OCI-LY3 (cell line): Measurements from ENCODE around the gene MAGI2.

Experiments
- EZH2phosphoT487 ChIP-seq: fragments of 200-600 bp; shearing (Covaris generic); IDR thresholded peaks from 2 replicates; pipeline ENCODE4 v1.6.1; 2018; ENCODE audit warnings: antibody characterized with exemption, mixed run types, low read depth
- TF ChIP-seq, protein P1 (sequence below): fragments of 200-600, 300-600 bp; sonication (generic); IDR thresholded peaks from 2 replicates; pipeline ENCODE4 v1.5.1; 2014; ENCODE audit warnings: antibody characterized with exemption, low read length, low read depth

DNA sequence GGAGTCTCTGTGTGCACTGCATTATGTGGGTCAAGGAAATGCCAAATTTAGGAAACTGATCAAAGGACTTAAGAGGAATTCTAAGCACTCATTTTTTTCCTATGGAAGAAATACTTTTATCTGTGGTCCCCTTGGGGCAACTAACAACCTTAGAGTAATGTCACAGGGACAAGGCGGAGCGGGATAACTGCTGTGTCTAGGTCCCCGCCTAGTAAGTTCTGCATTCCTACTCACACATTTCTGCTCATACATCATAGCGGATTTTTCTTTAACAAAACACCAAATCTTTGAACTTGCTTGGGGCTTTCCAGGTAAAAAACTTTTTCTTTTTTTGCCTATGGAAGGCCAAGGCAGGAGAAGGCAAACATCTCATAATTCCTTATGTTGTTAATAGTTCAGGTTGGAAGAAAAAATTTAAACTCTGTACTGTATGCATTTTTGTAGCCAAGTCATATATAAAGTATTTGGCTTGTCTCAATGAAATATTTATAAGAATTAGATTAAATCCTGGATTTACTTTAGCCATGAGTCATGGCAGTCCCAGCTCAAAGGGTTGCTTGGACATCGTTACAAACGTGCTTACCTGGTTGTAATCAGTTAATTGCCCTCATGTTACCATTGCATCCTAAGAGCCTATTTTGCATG is 1369.9 kb downstream of the MAGI2 start:
- TF ChIP-seq, protein P1, sequence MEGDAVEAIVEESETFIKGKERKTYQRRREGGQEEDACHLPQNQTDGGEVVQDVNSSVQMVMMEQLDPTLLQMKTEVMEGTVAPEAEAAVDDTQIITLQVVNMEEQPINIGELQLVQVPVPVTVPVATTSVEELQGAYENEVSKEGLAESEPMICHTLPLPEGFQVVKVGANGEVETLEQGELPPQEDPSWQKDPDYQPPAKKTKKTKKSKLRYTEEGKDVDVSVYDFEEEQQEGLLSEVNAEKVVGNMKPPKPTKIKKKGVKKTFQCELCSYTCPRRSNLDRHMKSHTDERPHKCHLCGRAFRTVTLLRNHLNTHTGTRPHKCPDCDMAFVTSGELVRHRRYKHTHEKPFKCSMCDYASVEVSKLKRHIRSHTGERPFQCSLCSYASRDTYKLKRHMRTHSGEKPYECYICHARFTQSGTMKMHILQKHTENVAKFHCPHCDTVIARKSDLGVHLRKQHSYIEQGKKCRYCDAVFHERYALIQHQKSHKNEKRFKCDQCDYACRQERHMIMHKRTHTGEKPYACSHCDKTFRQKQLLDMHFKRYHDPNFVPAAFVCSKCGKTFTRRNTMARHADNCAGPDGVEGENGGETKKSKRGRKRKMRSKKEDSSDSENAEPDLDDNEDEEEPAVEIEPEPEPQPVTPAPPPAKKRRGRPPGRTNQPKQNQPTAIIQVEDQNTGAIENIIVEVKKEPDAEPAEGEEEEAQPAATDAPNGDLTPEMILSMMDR: no peak
- TF ChIP-seq EZH2phosphoT487: no peak
